ENCODE results near the gene HS3ST5.
"Not testable (repeated sequence)": the region's sequence is repeated elsewhere in the genome, so short reads cannot be mapped to it uniquely, and the experiment has no call there.

DNA sequence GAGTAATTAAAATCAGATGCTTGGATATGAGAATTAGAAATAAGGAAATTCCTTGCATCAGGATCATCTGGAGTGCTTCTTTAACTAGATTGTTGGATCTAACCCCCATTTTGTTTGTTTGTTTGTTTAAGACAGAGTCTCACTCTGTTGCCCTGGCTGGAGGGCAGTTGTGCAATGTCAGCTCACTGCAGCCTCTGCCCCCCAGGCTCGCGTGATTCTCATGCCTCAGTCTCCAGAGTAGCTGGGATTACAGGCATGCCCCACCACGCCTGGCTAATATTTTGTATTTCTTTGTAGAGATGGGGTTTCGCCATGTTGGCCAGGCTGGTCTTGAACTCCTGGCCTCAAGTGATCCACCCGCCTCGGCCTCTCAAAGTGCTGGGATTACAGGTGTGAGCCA, 29.0 kb downstream of the HS3ST5 start:
- TF ChIP-seq, protein P1, sequence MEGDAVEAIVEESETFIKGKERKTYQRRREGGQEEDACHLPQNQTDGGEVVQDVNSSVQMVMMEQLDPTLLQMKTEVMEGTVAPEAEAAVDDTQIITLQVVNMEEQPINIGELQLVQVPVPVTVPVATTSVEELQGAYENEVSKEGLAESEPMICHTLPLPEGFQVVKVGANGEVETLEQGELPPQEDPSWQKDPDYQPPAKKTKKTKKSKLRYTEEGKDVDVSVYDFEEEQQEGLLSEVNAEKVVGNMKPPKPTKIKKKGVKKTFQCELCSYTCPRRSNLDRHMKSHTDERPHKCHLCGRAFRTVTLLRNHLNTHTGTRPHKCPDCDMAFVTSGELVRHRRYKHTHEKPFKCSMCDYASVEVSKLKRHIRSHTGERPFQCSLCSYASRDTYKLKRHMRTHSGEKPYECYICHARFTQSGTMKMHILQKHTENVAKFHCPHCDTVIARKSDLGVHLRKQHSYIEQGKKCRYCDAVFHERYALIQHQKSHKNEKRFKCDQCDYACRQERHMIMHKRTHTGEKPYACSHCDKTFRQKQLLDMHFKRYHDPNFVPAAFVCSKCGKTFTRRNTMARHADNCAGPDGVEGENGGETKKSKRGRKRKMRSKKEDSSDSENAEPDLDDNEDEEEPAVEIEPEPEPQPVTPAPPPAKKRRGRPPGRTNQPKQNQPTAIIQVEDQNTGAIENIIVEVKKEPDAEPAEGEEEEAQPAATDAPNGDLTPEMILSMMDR (IDR thresholded peaks at IDR 0.05 in 2 of 3, conservative IDR thresholded peaks at IDR 0.05 in 1 of 3; ENCODE audit: borderline replicate concordance in 1 of 3, insufficient read depth in 1 of 3, low read depth in 2 of 3, low read length in 2 of 3), result not testable (repeated sequence)
- TF ChIP-seq POLR2A (IDR thresholded peaks at IDR 0.05; ENCODE audit: borderline replicate concordance, extremely low read depth, insufficient read depth, insufficient read length); CEBPB (IDR thresholded peaks at IDR 0.05; ENCODE audit: low read depth); EZH2 (IDR thresholded peaks at IDR 0.05); TCF7L2 (IDR thresholded peaks at IDR 0.05; ENCODE audit: borderline replicate concordance, extremely low read depth, insufficient read depth, insufficient read length); POLR2AphosphoS5 (IDR thresholded peaks at IDR 0.05; ENCODE audit: low read depth, low read length); JUND (IDR thresholded peaks at IDR 0.05): not testable (repeated sequence)
- TF ChIP-seq, protein P2, sequence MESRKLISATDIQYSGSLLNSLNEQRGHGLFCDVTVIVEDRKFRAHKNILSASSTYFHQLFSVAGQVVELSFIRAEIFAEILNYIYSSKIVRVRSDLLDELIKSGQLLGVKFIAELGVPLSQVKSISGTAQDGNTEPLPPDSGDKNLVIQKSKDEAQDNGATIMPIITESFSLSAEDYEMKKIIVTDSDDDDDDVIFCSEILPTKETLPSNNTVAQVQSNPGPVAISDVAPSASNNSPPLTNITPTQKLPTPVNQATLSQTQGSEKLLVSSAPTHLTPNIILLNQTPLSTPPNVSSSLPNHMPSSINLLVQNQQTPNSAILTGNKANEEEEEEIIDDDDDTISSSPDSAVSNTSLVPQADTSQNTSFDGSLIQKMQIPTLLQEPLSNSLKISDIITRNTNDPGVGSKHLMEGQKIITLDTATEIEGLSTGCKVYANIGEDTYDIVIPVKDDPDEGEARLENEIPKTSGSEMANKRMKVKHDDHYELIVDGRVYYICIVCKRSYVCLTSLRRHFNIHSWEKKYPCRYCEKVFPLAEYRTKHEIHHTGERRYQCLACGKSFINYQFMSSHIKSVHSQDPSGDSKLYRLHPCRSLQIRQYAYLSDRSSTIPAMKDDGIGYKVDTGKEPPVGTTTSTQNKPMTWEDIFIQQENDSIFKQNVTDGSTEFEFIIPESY (IDR thresholded peaks at IDR 0.05; ENCODE audit: extremely low read depth, insufficient replicate concordance, low read length), result not testable (repeated sequence)

Data from HCT116 (cell line).